Midbrain (tissue), 1 donor: ENCODE measurements around the gene CAMK2D.

Experiments used
- DNase-seq: peaks from one replicate; lab custom pipeline; 2025; lab: John Stamatoyannopoulos, UW

CAMK2D gene

DNA sequence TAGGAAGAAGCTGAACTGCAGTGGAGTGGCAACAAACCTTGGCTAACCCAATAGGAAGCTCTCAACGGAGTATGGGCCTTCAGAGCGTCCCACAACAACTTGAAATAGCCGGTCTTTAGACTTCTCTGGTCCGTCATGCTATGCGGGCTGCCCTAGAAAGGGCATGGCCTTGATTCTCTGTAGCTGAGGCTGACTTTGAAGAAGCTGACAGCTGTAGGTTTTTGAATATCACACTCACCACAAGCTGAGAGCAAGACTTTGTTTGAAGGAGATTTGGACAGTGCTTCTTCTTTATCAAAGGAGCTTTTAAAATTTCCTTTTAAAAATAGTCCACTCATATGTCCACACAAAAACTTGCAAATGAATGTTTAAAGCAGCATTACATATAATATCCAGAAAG, 322.9 kb downstream of the CAMK2D start:
- DNase-seq, result no peak

DNA sequence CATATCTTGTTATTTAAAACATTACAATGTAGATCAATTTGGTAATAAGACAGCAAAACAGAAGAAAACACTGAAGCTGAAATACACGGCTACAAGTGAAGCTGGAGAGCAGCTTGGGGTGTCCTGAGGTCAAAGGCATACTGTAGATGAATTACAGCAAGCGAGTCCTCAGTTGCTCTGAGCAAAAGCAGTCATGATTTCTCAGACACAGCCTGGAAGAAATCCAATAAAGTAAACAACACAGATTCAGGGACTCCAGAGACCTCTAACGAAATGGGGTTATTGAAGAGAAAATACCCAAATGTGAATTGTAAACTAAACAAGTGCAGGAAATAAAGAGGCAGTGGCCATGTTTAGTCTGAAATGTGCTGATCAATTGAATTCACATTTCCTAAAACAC, 324.4 kb downstream of the CAMK2D start:
- no peak for DNase-seq

DNA sequence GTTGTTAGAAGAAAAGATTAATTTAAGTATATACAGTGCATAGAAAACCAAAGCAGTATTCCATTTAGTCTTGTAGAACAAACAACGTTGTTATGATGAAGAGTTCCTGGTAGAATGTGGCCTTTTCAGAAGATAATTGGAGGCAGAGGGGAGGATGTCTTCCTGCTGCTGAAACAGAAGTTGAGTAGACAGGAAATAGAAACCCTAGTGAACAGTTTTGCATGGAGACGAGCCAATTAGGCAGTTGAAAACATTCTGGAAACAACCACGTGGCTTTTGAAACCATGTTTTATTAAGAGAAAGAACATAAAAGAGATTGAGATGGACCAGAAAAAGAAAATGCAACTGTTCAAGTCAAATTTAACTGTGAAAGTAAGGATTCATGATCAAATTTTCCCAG, 325.2 kb downstream of the CAMK2D start:
- DNase-seq, result no peak

DNA sequence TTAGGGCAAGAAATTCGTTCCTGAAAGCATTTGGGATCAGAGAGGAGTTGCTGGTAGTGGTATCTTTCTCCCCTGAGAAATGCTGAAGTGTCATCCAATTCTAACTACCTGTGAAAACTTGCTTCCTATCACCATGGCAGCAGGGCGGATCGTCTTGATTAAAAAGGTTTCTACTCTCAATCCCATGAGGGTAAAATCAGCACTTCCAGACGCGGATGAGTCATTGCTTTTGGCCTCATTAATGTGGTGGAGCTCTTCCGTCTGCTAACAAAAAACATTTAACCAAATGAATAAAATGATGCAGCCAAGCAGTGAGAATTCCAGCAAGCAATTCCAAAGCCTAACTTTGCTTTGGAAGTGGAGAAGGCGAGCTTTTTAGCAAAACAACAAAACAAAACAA, 325.6 kb downstream of the CAMK2D start:
- DNase-seq, result no peak

DNA sequence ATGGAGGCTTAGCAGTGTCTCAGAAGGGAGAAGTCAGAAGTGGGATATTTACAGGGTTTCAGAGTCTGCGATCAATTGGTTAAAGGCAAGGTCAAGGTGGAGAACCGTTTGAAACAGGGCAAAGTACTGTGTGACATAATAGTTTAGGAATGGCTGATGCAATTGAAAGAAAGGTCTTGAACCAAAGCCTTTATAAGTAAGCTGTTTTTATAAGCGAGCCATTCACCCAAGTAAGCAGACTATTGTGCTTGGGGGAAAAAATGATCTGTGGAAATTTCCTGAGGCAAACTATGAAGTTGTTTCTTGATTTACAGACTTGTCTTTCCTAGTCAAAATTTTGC, 327.3 kb downstream of the CAMK2D start:
- DNase-seq, result no peak

DNA sequence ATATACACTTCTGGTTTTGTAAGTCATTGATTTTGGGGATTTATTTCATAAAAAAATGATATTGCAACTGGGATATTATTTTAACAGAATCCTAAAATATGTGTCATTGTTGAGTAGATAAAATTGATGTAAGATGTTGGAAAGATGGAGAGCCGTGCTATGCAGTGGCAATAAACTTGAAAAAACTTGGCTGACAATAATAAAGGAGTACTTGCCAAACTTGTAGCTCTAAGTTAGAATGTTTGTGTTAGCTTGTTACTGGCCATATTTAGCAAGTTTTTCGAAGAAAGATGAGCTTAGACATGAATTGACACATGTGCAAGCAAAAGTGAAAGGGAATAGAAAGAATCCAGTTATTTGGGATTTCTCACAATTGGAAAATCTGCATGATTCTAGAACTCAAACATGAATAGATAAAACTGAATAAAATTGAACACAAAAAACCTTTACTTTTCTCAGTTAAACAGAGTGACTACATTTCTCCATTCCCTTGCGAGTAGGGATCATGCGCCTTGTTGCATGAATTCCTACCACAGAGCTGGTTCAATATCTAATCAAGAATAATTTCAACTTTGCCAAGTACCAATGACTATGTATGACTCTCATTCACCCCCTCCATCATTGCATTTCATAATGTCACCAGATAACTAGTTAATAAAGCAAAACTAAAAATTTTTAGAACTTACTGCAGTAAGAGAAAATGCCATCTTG, 327.8 kb downstream of the CAMK2D start:
- no peak for DNase-seq

DNA sequence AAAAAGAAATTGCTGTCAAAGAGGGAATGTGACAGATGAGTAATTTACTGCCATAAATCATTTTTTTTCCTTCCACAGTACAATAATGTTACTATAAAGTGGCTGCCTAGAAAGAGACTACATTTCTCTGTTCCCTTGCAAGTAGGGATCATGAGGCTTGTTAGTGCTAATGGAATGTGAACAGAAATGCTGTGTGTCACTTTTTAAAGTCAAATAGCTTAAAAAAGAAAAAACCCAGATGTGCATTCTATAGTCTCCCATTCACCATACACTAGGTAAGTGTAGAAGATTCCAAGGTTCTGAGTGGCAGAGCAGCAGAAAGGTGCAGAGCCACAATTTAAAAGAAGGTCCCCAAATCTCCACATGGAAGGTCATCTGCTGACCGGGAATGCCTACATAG, 328.4 kb downstream of the CAMK2D start:
- DNase-seq, result no peak

DNA sequence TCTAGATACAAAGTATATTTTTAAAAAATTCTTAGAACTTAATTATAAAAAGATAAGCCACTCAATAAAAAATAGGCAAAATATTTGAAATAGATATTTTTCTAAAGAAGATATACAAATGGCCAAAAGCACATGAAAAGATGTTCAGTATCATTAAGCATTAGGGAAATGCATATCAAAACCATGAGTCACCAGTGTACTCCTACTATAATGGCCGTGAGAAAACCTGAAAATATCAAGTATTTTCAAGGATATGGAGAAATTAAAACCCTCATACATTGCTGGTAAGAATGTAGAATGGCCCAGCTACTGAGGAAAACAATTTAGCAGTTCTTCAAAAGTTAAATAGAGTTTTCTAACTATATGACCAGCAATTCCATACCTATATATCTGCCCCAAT, 337.9 kb downstream of the CAMK2D start:
- DNase-seq, result no peak

DNA sequence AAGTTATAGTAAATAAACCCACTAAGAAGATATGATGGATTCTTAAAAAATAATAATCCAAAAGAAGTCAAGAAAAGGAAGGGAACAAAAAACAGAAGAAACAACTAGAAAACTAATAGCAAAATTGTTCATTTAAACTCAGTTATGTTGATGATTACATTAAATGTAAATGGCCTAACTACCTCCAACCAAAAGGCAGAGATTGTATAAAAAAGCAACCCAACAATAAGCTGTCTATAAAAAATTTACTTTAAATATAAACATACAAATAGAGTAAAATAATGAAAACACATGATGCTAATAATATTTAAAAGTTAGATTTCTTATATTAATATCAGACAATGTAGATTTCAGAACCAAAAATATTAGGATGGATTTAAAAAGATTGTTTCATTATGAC, 340.6 kb downstream of the CAMK2D start:
- no peak for DNase-seq

DNA sequence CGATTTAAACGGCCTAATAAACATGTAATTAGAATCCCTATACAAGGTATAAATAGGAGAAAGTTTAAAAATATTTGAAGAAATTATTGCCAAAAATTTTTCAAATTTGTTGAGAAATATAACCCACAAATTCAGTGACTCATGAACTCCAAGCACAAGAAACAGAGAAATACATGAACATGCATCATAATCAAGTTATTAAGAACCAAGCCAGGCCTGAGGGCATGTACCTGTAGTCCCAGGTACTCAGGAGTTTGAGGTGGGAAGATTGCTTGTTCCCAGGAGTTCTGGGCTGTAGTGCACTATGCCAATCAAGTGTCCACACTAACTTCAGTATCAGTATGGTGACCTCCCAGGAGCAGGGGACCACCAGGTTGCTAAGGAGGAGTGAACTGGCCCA, 341.9 kb downstream of the CAMK2D start:
- DNase-seq, result no peak

DNA sequence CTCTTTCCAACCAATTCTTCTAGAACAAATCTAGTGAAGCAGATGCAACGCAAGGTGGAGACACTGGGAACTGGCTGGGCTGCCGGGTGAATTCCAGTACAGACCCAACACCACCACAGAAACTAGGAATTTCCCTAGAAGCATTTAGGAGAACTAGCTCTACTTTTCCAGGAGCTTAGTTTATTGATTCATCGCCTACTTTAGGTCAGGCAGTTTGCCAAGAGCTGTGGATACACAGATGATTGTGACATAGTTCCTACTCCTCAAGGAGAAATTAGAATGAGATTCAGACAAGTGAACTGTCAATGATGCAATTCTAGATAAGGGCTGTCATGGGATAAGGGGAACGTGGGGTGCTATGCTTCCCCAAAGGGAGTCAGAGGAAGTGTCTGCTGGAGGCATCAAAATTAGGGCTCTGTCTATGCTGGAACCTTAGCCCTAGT, 350.0 kb downstream of the CAMK2D start:
- DNase-seq, result no peak

DNA sequence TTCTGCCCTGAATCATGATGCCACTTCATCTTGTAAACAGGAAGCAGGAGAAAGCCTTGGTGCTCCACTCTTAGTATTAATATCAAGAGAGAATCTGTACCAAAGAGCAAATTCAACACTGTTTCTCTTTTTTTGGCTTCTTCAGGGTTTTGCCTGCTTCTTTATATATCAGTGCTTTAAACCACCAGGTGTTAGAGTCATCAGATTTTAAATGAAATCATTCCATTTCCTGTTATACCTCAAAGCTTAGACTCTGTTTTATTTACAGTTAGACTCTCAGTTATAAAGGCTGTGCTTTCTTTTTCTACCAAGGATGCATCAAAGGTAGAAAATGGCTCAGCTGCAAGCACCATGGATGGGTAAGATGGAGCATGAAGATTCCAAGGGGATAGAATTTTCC, 350.9 kb downstream of the CAMK2D start:
- DNase-seq, result no peak

DNA sequence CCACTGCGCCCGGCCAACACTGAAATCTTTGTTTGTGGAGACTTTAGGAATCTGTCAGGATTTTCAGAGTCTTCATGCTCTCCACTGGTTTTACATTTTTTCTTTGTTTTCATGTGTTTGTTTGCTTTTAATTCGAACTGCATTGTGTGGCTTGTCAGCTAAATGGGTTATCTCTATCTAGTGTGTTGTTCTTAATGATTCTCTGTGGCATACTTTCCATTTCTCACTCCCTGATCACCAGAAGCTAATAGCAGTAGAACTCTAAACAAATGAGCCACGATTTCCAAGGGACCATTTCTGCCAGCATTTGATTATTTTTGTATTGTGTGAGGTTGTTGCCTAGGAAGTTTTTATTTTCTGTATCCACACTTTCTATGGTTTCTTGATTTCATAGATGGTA, 352.4 kb downstream of the CAMK2D start:
- no peak for DNase-seq

DNA sequence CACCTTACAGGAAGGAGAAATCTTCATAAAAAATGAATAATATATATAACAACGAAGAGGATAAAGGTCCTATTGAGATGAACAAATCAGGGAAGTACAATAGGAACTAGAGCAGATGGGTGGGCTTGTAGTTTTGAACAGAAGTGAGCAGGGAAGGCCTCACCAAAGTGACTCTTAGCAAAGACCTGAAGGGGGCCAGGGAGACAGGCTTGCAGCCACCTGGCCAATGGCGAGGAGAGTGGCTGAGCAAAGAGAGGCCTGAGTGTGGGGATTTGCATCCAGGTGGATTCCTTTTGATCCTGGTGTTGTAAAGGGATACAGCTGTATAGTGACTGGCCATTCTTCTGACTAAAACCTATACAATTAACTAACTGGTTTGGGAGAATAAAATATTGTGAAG, 354.1 kb downstream of the CAMK2D start:
- no peak for DNase-seq

DNA sequence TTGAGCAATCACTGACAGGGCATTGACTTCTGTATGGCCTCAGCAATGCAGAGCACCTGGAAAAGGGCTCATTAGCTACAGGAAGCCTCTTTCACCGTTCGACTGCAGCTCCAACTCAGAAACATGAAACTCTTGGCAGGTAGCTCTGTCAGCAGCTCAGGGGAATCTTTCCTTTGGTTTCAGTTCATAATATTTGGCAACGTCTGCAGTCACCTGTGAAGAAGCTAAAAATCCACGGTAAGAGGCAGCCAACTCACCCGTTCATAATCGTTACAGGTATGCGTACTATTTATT, 354.9 kb downstream of the CAMK2D start:
- DNase-seq, result no peak

DNA sequence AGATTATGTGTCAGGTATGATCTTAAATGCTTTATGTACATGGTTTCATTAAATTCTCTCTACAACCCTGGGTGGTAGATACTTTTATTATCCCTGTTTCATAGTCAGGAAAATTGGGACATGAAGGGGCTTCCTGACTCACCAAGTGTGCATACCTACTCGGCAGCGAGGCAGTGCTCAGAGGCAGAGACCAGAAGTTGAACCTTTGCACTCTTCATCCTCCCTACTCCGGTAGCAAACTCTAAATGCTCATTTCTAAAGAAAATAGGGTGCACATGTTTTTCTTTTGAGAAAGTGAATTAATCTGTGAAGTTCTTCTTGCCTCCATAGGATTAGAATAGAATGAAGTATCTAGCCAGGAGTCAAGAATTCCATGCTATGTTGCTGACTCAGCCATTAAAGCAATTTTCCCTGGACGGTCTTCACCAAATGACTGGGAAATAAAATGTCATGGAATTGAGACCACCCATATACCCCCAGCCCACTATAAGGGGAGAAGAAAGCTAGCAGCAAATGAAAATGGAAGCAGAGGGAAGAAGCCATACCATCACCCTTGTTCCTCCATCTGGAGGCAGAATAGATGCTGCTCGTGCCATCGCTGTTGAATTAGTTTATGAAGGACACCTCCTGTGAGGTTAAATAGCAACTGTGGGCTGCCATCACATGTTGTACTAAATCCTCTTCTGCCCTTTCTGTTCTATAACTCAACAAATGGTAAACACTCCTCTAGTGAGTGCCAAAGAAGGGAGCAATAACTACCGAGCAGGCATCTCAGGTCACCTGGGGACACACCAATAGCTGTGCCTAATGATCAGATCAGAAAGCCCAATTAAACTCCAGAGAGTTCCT, 355.4 kb downstream of the CAMK2D start:
- DNase-seq, result no peak

DNA sequence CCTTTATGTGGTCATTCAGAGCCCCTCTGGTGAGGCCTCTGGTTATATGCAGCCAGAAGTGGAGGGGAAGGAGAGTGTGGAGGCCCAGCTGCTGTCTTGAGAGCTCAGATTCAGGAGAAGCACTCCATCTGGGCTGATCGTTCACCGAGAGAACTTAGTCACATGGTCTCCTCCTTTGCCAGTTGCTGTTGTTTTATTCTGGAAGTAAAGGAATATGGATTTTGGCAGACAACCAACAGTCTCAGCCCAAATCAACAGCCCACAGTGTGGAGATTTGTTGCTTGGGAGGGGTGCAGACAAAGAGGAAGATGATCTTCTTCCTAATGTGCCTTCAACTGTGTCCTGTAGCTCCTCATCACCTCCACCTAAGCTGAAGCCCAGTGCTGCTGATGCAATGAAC, 356.7 kb downstream of the CAMK2D start:
- no peak for DNase-seq

DNA sequence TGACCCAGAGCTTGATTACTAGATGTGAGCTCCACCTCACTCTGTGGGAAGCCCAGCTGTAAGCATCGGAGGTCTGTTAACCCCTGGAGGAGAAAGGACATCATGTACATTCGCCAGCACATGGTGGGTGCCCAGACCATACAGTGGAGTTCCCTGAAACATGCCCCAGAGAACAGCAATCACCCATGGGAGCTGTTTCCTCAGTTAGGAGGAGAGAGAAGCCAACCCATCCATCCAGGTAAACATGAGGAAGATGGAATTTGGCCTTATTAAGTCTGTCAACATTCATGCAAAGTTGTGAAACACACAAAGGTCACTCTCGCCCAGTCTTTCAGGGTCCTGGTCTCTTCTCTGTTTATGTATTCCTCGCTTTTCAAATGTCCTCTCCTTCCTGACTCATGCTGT, 357.4 kb downstream of the CAMK2D start:
- no peak for DNase-seq
